ENCODE results near the gene SLC39A13. TPM values are rescaled to one million over a fixed set of nuclear protein-coding genes. Genes with fewer than 3 reads are reported as not detected.

The SLC39A13 gene
- total and polyA plus RNA-seq, 8 donors = 29.6 to 66.1 (median 36.6) TPM

- Histone ChIP-seq H3K27ac (peak overlapping the region; percentile 70 to 89), H3K9me3 (no peaks in the 10 kb centered on the region), H3K27me3 (no peaks in the 10 kb centered on the region), H3K4me3 (peak overlapping the region; percentile 40 to 44), H3K4me1 (peaks cover 4 to 35% of the 10 kb centered on the region in 2 donors), H3K36me3 (no peaks in the 10 kb centered on the region)
- peak in 3 of 4 donors; percentile 23 to 85 (median 39) for DNase-seq
- intact Hi-C loops (cut with DNase I) = no loop called here
- TF ChIP-seq CTCF (IDR thresholded peaks at IDR 0.05) = no peak
- peak; percentile 85 for ATAC-seq
Observed at GRCh38 chr11:47399860-47400767, 8.3 kb upstream of the SLC39A13 start.

- DNase-seq = peak in 1 of 4 donors; percentile 42
- Histone ChIP-seq H3K27me3 (no peaks in the 10 kb centered on the region), H3K36me3 (no peaks in the 10 kb centered on the region), H3K4me1 (peaks cover 4 to 28% of the 10 kb centered on the region in 2 donors), H3K27ac (peak overlapping the region; percentile 70 to 89), H3K4me3 (peak overlapping the region in 1 of 2 donors; percentile 44), H3K9me3 (no peaks in the 10 kb centered on the region)
- no peak for TF ChIP-seq CTCF (IDR thresholded peaks at IDR 0.05)
- peak; percentile 62 for ATAC-seq
- intact Hi-C loops (cut with DNase I) = no loop called here
Observed at GRCh38 chr11:47400768-47401279, 7.6 kb upstream of the SLC39A13 start.

- DNase-seq (peak in 1 of 4 donors; percentile 39), ATAC-seq (no peak)
- intact Hi-C loops (cut with DNase I) = no loop called here
- Histone ChIP-seq H3K9me3 (no peaks in the 10 kb centered on the region), H3K27ac (no peak overlapping the region), H3K4me3 (no peak overlapping the region), H3K36me3 (no peaks in the 10 kb centered on the region), H3K4me1 (peaks cover 12 to 41% of the 10 kb centered on the region in 2 donors), H3K27me3 (no peaks in the 10 kb centered on the region)
- TF ChIP-seq CTCF (IDR thresholded peaks at IDR 0.05) = no peak
Observed at GRCh38 chr11:47403135-47403534, 5.3 kb upstream of the SLC39A13 start.

- peaks cover 12 to 41% of the 10 kb centered on the region in 2 donors for H3K4me1 ChIP-seq
- no peak overlapping the region for H3K27ac ChIP-seq
- no peak for TF ChIP-seq CTCF (IDR thresholded peaks at IDR 0.05)
- H3K27me3 ChIP-seq = no peaks in the 10 kb centered on the region
- intact Hi-C loops (cut with DNase I) = no loop called here
- no peak for ATAC-seq
- H3K9me3 ChIP-seq = no peaks in the 10 kb centered on the region
- no peak overlapping the region for H3K4me3 ChIP-seq
- no peaks in the 10 kb centered on the region for H3K36me3 ChIP-seq
- DNase-seq = peak in 1 of 4 donors; percentile 8
Observed at GRCh38 chr11:47403571-47403970, 4.8 kb upstream of the SLC39A13 start.

Data from left lung (tissue), 10 donors.